Urothelium cell line (cell line): ENCODE results near the gene CLDN5.

ENCODE experiments used
- DNase-seq: peaks from one replicate; pipeline ENCODE4 v3.0.0; 2011; ENCODE audit warnings: low spot score, mixed read lengths
- FAIRE-seq: peaks from 2 replicates; lab custom pipeline; 2011; peaks lifted over from hg19 to GRCh38; lab: Jason Lieb, UNC

CLDN5 gene

GRCh38 chr22:19524170-19525115, at the start of gene CLDN5:
Gene CLDN5, minus strand, starts transcription at chr22:19524410. Its CDS starts 155 bp downstream, at chr22:19524255.
- DNase-seq (peak; percentile 14), FAIRE-seq (no peak)

- no peak for FAIRE-seq
These were observed 47.8 kb upstream of the CLDN5 start for GRCh38 chr22:19571995-19572394.

GRCh38 chr22:19571207-19571795, 47.1 kb upstream of the CLDN5 start:
- peak; percentile 73 for FAIRE-seq
- DNase-seq = no peak

More at GRCh38 chr22:19571995-19572394, 47.8 kb upstream of the CLDN5 start:
- DNase-seq = no peak

- peak; percentile 35 for FAIRE-seq
- DNase-seq = no peak
These were observed 45.8 kb upstream of the CLDN5 start for GRCh38 chr22:19569976-19570375.

- DNase-seq (no peak), FAIRE-seq (peak; percentile 65)
These were observed 45.0 kb upstream of the CLDN5 start for GRCh38 chr22:19569276-19569640.

- peak; percentile 65 for DNase-seq
- peak; percentile 83 for FAIRE-seq
These were observed 44.4 kb upstream of the CLDN5 start for GRCh38 chr22:19568337-19569275.

- DNase-seq = no peak
- no peak for FAIRE-seq
These were observed 43.2 kb upstream of the CLDN5 start for GRCh38 chr22:19567157-19568009.

GRCh38 chr22:19566279-19567156, 42.3 kb upstream of the CLDN5 start:
- FAIRE-seq = no peak
- DNase-seq = no peak

- DNase-seq (no peak), FAIRE-seq (no peak)
These were observed 41.4 kb upstream of the CLDN5 start for GRCh38 chr22:19565382-19566278.

- DNase-seq = no peak
- no peak for FAIRE-seq
These were observed 35.7 kb upstream of the CLDN5 start for GRCh38 chr22:19559956-19560355.

- DNase-seq (peak; percentile 6), FAIRE-seq (peak; percentile 86)
These were observed 35.2 kb upstream of the CLDN5 start for GRCh38 chr22:19559324-19559811.

GRCh38 chr22:19556963-19557545, 32.8 kb upstream of the CLDN5 start:
- peak; percentile 68 for FAIRE-seq

GRCh38 chr22:19555651-19556050, 31.4 kb upstream of the CLDN5 start:
- FAIRE-seq (peak; percentile 63), DNase-seq (peak; percentile 7)

More at GRCh38 chr22:19556963-19557545, 32.8 kb upstream of the CLDN5 start:
- no peak for DNase-seq

- peak; percentile 72 for DNase-seq
- peak; percentile 94 for FAIRE-seq
These were observed 30.7 kb upstream of the CLDN5 start for GRCh38 chr22:19554834-19555404.

GRCh38 chr22:19553201-19553600, 29.0 kb upstream of the CLDN5 start:
- no peak for FAIRE-seq
- DNase-seq = no peak

- FAIRE-seq = no peak
- DNase-seq = no peak
These were observed 26.2 kb upstream of the CLDN5 start for GRCh38 chr22:19550382-19550781.

GRCh38 chr22:19549428-19549827, 25.2 kb upstream of the CLDN5 start:
- FAIRE-seq (peak; percentile 72), DNase-seq (no peak)
